Measurements from ENCODE around the gene APEH.

DNA sequence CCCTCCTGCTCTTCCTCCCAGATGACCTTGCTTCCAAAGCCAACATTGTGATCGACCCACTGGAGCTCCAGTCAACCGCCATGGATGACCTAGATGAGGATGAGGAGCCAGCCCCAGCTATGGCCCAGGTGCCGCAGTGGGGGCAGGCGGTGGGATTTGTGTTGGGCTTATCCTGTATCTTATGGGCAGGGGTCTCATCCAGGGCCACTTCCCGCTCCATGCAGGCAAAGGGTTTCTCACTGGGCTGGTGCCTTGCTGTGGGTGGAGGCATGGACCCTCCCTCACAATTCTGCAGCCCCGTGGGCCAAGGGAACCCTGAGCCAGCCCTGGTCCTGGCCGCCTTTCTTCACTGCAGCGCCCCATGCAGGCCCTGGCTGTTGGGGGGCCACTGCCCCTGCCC is 30.5 kb downstream of the APEH start:
- TF ChIP-seq, protein P1, sequence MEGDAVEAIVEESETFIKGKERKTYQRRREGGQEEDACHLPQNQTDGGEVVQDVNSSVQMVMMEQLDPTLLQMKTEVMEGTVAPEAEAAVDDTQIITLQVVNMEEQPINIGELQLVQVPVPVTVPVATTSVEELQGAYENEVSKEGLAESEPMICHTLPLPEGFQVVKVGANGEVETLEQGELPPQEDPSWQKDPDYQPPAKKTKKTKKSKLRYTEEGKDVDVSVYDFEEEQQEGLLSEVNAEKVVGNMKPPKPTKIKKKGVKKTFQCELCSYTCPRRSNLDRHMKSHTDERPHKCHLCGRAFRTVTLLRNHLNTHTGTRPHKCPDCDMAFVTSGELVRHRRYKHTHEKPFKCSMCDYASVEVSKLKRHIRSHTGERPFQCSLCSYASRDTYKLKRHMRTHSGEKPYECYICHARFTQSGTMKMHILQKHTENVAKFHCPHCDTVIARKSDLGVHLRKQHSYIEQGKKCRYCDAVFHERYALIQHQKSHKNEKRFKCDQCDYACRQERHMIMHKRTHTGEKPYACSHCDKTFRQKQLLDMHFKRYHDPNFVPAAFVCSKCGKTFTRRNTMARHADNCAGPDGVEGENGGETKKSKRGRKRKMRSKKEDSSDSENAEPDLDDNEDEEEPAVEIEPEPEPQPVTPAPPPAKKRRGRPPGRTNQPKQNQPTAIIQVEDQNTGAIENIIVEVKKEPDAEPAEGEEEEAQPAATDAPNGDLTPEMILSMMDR (conservative IDR thresholded peaks at IDR 0.05; ENCODE audit: low read length): no peak
- no peak for TF ChIP-seq EZH2phosphoT487 (IDR thresholded peaks at IDR 0.05; ENCODE audit: borderline replicate concordance)
